H1 (cell line): ENCODE measurements around the gene DHRS2.

Source experiments
- BACH1 ChIP-seq: IDR thresholded peaks from 2 replicates; pipeline ENCODE4 v1.6.1; 2012; ENCODE audit warnings: low read length, improper control_type of control experiment
- CBX8 ChIP-seq: fragments of 300-800, 300-1000 bp; sonication (generic); IDR thresholded peaks from 2 replicates; pipeline ENCODE4 v1.7.1; 2016; ENCODE audit warnings: low read depth, low read length, borderline replicate concordance
- EP300 ChIP-seq, 2 experiments: IDR thresholded peaks; 1 replicate in 1 of 2; 2 replicates in 1 of 2; pipeline ENCODE4 v1.6.1; 2011 to 2012; ENCODE audit warnings: low read depth in 2 of 2, low read length in 2 of 2, mild to moderate bottlenecking in 2 of 2, borderline replicate concordance in 1 of 2, inconsistent platforms in 1 of 2, moderate library complexity in 1 of 2
- JUN ChIP-seq: IDR thresholded peaks from 2 replicates; pipeline ENCODE4 v1.6.1; 2011; ENCODE audit warnings: low read depth, mild to moderate bottlenecking, improper control_type of control experiment, low read length
- MAX ChIP-seq: IDR thresholded peaks from 2 replicates; pipeline ENCODE4 v1.6.1; 2012; ENCODE audit warnings: inconsistent platforms
- RAD21 ChIP-seq, 2 experiments: IDR thresholded peaks in 1 of 2; conservative IDR thresholded peaks in 1 of 2; 2 replicates each; pipeline ENCODE4 v1.6.1; 2011; ENCODE audit warnings: low read depth in 2 of 2, low read length in 2 of 2, improper control_type of control experiment in 1 of 2, inconsistent platforms in 1 of 2, mild to moderate bottlenecking in 1 of 2, moderate library complexity in 1 of 2
- RFX5 ChIP-seq: IDR thresholded peaks from 2 replicates; pipeline ENCODE4 v1.6.1; 2011; ENCODE audit warnings: low read depth, low read length, improper control_type of control experiment, borderline replicate concordance
- SP2 ChIP-seq: IDR thresholded peaks from 2 replicates; pipeline ENCODE4 v1.6.1; 2012; ENCODE audit warnings: mild to moderate bottlenecking, low read length, inconsistent platforms
- TAF1 ChIP-seq: IDR thresholded peaks from 2 replicates; pipeline ENCODE4 v1.6.1; 2011; ENCODE audit warnings: mild to moderate bottlenecking, low read depth, low read length
- TF ChIP-seq, protein P1 (sequence below), 3 experiments: IDR thresholded peaks; 1 replicate in 2 of 3; 2 replicates in 1 of 3; pipeline versions ENCODE4 v1.5.1 to v1.6.1; 2011; ENCODE audit warnings: low read length in 3 of 3, mild to moderate bottlenecking in 3 of 3, inconsistent platforms in 2 of 3, low read depth in 1 of 3, moderate library complexity in 1 of 3; ENCODE audit not compliant: insufficient read depth in 1 of 3; ENCODE audit errors: control extremely low read depth in 1 of 3

DNA sequence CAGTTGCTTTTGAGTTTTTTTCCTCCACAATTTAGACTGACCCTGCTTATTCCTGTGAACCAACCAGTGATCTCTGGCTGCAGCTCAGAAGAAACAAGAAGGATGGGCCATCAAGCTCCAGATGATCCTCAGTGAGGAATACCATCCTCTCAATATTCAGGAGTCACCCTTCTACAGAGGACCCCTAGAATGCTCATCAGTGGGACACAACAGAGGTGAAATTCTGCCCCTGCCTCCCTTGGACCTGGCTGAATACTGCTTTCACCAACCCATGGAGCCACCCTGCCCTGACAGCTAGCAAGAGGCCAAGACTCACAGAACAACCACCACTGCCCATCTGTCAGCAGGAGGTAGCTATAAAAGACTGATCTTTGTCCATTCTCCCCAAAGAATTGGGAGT lies 9.2 kb upstream of the DHRS2 start:
- no peak for TF ChIP-seq JUN
- TF ChIP-seq, protein P1, sequence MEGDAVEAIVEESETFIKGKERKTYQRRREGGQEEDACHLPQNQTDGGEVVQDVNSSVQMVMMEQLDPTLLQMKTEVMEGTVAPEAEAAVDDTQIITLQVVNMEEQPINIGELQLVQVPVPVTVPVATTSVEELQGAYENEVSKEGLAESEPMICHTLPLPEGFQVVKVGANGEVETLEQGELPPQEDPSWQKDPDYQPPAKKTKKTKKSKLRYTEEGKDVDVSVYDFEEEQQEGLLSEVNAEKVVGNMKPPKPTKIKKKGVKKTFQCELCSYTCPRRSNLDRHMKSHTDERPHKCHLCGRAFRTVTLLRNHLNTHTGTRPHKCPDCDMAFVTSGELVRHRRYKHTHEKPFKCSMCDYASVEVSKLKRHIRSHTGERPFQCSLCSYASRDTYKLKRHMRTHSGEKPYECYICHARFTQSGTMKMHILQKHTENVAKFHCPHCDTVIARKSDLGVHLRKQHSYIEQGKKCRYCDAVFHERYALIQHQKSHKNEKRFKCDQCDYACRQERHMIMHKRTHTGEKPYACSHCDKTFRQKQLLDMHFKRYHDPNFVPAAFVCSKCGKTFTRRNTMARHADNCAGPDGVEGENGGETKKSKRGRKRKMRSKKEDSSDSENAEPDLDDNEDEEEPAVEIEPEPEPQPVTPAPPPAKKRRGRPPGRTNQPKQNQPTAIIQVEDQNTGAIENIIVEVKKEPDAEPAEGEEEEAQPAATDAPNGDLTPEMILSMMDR (IDR thresholded peaks at IDR 0.05; ENCODE audit: control extremely low read depth in 1 of 3, insufficient read depth in 1 of 3, low read depth in 1 of 3, low read length in 3 of 3), result no peak
- no peak for TF ChIP-seq EP300 (IDR thresholded peaks at IDR 0.05; ENCODE audit: borderline replicate concordance in 1 of 2, low read depth in 2 of 2, low read length in 2 of 2)
- no peak for TF ChIP-seq SP2
- no peak for TF ChIP-seq TAF1
- TF ChIP-seq RAD21 (IDR thresholded peaks at IDR 0.05 in 1 of 2, conservative IDR thresholded peaks at IDR 0.05 in 1 of 2; ENCODE audit: low read depth in 2 of 2, low read length in 2 of 2), result no peak
- TF ChIP-seq MAX, result no peak
- TF ChIP-seq CBX8, result no peak
- no peak for TF ChIP-seq RFX5
- no peak for TF ChIP-seq BACH1
